HFF-Myc (cell line): Measurements from ENCODE around the gene CCDC178.
A peak's percentile ranks its signal among the peaks of the same experiment; 100 is the strongest.

ENCODE experiments used
- DNase-seq: peaks from one replicate; pipeline ENCODE4 v3.0.0-alpha.2; 2011; ENCODE audit warnings: low read depth; ENCODE audit errors: extremely low read depth
- H3K4me3 ChIP-seq: replicated peaks from 2 replicates; pipeline ENCODE4 v1.5.1; 2011; ENCODE audit warnings: low read depth, mild to moderate bottlenecking, control low read depth, low read length
- CTCF ChIP-seq: IDR thresholded peaks from 2 replicates; pipeline ENCODE4 v1.5.1; 2012; ENCODE audit warnings: mild to moderate bottlenecking, low read depth, low read length, control low read depth; ENCODE audit errors: missing control alignments

CCDC178 gene

DNA sequence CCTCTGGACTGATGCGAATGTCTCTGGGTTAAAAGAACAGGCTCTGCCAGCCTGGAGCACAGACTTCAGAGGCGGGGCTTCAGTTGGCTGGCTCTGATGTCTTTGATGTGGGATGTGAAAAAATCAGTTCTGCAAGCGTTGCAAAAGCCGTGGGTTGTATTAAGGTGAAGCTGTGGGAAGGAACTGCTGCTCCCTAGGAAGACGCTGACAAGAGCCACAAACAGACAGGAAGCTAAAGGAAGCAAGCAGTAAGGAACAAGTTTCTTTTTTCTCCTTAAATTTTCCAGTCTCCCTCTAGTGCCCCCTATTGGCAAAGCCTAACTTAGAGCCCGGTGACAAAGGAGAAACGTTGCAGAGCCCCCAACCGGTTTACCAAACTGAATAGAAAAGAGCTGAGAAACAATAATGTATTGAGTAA, 239.0 kb downstream of the CCDC178 start:
- no peak for DNase-seq
- H3K4me3 ChIP-seq = no peak overlapping the region

DNA sequence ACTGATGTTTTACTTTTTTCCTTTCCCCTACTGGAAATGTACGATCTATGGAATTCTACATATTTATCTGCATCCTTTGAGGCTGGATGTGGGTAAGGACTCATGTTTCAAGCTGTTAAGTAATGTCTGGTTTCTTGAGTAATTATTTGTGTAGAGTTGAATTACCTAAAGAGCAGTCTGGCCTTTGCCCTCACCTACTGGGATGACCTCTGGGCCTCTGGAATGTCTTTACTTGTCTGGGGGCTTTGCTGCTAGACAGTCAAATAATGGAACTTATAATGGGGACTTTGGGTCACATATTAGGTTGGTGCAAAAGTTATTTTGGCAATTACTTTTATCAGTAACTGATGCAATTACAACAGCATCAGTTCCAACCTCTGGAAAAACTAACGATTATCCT, 244.7 kb downstream of the CCDC178 start:
- TF ChIP-seq CTCF = no peak
- no peak overlapping the region for H3K4me3 ChIP-seq
- no peak for DNase-seq

More for the DNA sequence above, 239.0 kb downstream of the CCDC178 start:
- TF ChIP-seq CTCF = peak; percentile 41

GRCh38 chr18:33194793-33195192, 245.7 kb downstream of the CCDC178 start:
- TF ChIP-seq CTCF = no peak
- no peak for DNase-seq
- H3K4me3 ChIP-seq = no peak overlapping the region

DNA sequence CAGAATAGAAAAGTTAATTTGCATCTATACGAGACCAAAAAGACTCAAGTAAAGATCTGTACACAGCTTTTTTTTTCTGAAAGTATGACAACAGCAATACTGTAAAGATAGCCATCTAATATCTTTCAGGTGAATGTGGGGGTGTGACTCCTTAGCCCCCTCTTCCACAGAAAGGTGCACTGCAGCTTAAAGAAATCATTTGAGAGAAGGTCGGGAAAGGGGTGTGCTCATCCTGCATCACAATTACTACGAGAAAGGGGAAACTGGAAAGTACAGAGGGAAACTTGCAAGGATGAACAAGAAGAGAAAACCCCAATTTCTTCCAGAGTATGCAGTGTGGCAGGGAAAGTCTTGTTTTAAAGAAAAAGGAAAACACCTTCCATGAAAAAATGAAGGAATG, 255.6 kb downstream of the CCDC178 start:
- DNase-seq = no peak
- no peak for TF ChIP-seq CTCF
- H3K4me3 ChIP-seq = no peak overlapping the region

DNA sequence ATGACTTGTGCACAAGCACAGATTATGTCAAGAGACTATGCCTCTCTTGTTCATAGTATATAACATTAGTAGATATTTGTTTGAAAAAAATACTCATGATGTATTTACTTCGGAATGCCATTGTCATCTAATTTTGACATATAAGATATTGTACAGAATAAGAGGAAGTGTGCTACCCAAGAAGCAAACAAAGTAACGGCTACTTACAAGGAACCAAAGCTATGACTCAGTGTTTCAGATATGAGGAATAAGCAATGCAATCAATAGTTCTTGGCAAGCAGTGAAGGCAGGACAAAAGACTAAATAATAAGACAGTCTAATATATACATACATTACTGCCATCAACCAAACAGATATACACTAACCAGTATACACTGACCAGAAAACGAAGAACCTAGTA, 256.3 kb downstream of the CCDC178 start:
- TF ChIP-seq CTCF = no peak
- no peak for DNase-seq
- H3K4me3 ChIP-seq = no peak overlapping the region

DNA sequence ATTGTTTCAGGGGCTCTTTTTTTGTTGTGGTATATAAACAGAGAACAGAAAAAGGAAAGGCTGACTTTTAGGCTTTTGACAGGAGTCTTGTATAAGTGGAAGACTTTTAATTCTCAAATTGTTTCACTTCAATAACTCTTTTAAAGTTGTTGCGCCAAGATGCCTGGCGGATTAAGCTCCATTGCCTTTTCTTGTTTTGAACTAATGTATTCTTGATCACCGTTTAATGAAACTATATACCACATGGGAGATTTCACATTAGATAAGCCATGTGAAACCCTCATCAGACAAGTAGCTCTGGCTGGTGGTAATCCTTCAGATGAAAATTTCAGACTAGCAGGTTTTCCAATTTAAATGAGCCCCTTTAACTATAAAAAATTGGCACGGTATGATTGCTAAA, 257.4 kb downstream of the CCDC178 start:
- no peak for DNase-seq
- no peak overlapping the region for H3K4me3 ChIP-seq
- no peak for TF ChIP-seq CTCF

DNA sequence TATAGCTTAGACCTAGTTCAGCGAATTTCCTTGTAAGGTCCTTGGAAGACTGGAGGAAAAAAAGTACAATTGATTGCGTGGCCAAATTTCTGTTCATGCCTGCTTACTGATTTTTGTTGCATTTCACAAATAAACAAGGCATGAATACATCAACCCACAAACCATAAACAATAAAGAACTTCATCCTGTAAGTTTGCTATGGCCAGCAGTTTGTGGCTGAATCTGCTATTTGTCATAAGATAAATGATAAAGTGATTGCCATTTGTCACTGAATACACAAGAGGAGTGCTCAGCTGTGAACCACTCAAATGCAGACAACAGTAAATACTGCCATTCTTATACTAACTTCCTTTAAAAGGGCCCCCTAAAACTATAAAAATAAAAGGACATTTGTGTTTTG, 259.5 kb downstream of the CCDC178 start:
- DNase-seq = no peak
- no peak for TF ChIP-seq CTCF

More for the DNA sequence above, 259.5 kb downstream of the CCDC178 start:
- H3K4me3 ChIP-seq = no peak overlapping the region
